OCI-LY7 (cell line): ENCODE results near the gene CLIC4. TPM values are rescaled to one million over a fixed set of nuclear protein-coding genes. Genes with fewer than 3 reads are reported as not detected.

Experiments used
- BruUV-seq: library from RNA; stranded (reverse); fragments of 400-500 nt; replicated peaks from 2 replicates; lab custom pipeline; 2021; lab: Mats Ljungman, UMichigan
- CTCF ChIA-PET: fragments of 300-600 bp; sonication (Branson Sonifier 250); formaldehyde crosslinking; loops from one replicate; lab custom pipeline; 2022; ENCODE audit warnings: antibody characterized with exemption; ENCODE audit not compliant: unreplicated experiment; lab: Charles Lee
- POLR2A ChIA-PET: fragments of 300-600 bp; sonication (Branson Sonifier 250); formaldehyde crosslinking; loops from one replicate; lab custom pipeline; 2022; ENCODE audit warnings: antibody characterized with exemption; lab: Charles Lee
- DNase-seq: peaks from one replicate; pipeline ENCODE4 v3.0.0-alpha.2; 2015; ENCODE audit warnings: low spot score
- H2AFZ ChIP-seq: fragments of 200-600 bp; sonication (generic), shearing (Covaris generic); 2 replicates; pipeline ENCODE4 v1.6.1; 2014; ENCODE audit warnings: mild to moderate bottlenecking, antibody characterized with exemption, low read length, moderate library complexity
- H3K27ac ChIP-seq: fragments of 200-600 bp; sonication (generic); 2 replicates; pipeline ENCODE4 v1.5.1; 2014; ENCODE audit warnings: mixed run types, low read depth, mild to moderate bottlenecking, moderate library complexity, low read length, inconsistent platforms; ENCODE audit not compliant: poor library complexity, severe bottlenecking
- H3K36me3 ChIP-seq: fragments of 200-600 bp; sonication (generic); 2 replicates; pipeline ENCODE4 v1.6.1; 2014; ENCODE audit warnings: mild to moderate bottlenecking, antibody characterized with exemption, low read length, moderate library complexity, mixed read lengths; ENCODE audit not compliant: insufficient read depth
- H3K4me1 ChIP-seq: fragments of 200-600 bp; sonication (generic); 2 replicates; pipeline ENCODE4 v1.5.1; 2014; ENCODE audit warnings: mild to moderate bottlenecking, low read length; ENCODE audit not compliant: insufficient read depth, poor library complexity, severe bottlenecking
- H3K4me2 ChIP-seq: fragments of 200-600 bp; sonication (generic); 2 replicates; pipeline ENCODE4 v1.6.1; 2014; ENCODE audit warnings: mild to moderate bottlenecking, low read length
- H3K4me3 ChIP-seq: fragments of 200-600 bp; sonication (generic); 2 replicates; pipeline ENCODE4 v1.5.1; 2014; ENCODE audit warnings: mild to moderate bottlenecking, low read depth, low read length; ENCODE audit not compliant: poor library complexity, severe bottlenecking
- H3K79me2 ChIP-seq: fragments of 200-600 bp; sonication (generic); 2 replicates; pipeline ENCODE4 v1.6.1; 2016; ENCODE audit warnings: low read depth, mild to moderate bottlenecking, low read length, moderate library complexity, mixed read lengths; ENCODE audit not compliant: insufficient read depth
- H3K9me2 ChIP-seq: fragments of 200-600 bp; sonication (generic); 2 replicates; pipeline ENCODE4 v1.6.1; 2016; ENCODE audit warnings: mild to moderate bottlenecking, low read length, mixed read lengths; ENCODE audit not compliant: insufficient read depth
- H3K9me3 ChIP-seq: fragments of 200-600 bp; sonication (generic); 2 replicates; pipeline ENCODE4 v1.6.1; 2014; ENCODE audit warnings: mild to moderate bottlenecking, mixed run types, low read length, mixed read lengths
- H4K20me1 ChIP-seq: fragments of 200-600 bp; sonication (generic); 2 replicates; pipeline ENCODE4 v1.6.1; 2014; ENCODE audit warnings: mild to moderate bottlenecking, antibody characterized with exemption, low read length, moderate library complexity, mixed read lengths; ENCODE audit not compliant: insufficient read depth
- EZH2phosphoT487 ChIP-seq: fragments of 200-600 bp; sonication (generic); IDR thresholded peaks from 2 replicates; pipeline ENCODE4 v1.6.1; 2018; ENCODE audit warnings: low read depth, borderline replicate concordance, mild to moderate bottlenecking, mixed run types, antibody characterized with exemption, low read length, moderate library complexity, mixed read lengths
- intact Hi-C: fragments of 100-400 bp; cut with micrococcal nuclease; formaldehyde crosslinking; loops from one replicate; pipeline ENCODE4 v1.10.0; 2022; ENCODE audit not compliant: unreplicated experiment
- total RNA-seq, 2 experiments: library from RNA; depleted of rRNA in 1 of 2; stranded (reverse); fragments of >200 nt in 1 of 2; shearing (Covaris generic) in 1 of 2; gene quantifications; 2 replicates each; pipeline ENCODE4 v1.2.3, GENCODE V29; 2014 to 2022
- TF ChIP-seq, protein P1 (sequence below): fragments of 200-600 bp; sonication (generic); conservative IDR thresholded peaks from 2 replicates; pipeline ENCODE4 v1.5.1; 2014; ENCODE audit warnings: mild to moderate bottlenecking, antibody characterized with exemption, low read length, moderate library complexity, mixed read lengths

Gene CLIC4
- total RNA-seq, 2 experiments from 2014 or later: 35.5 to 116 TPM

- POLR2A ChIA-PET: interaction anchor here (0.5 to 1.0 kb wide), 2 partner anchors 19 to 1334 kb away, joined by 4 to 8 read pairs; no protein-coding TSS in a partner anchor
- TF ChIP-seq EZH2phosphoT487: no peak
- TF ChIP-seq, protein P1, sequence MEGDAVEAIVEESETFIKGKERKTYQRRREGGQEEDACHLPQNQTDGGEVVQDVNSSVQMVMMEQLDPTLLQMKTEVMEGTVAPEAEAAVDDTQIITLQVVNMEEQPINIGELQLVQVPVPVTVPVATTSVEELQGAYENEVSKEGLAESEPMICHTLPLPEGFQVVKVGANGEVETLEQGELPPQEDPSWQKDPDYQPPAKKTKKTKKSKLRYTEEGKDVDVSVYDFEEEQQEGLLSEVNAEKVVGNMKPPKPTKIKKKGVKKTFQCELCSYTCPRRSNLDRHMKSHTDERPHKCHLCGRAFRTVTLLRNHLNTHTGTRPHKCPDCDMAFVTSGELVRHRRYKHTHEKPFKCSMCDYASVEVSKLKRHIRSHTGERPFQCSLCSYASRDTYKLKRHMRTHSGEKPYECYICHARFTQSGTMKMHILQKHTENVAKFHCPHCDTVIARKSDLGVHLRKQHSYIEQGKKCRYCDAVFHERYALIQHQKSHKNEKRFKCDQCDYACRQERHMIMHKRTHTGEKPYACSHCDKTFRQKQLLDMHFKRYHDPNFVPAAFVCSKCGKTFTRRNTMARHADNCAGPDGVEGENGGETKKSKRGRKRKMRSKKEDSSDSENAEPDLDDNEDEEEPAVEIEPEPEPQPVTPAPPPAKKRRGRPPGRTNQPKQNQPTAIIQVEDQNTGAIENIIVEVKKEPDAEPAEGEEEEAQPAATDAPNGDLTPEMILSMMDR: peak; percentile 55
- Histone ChIP-seq H2AFZ (no peak overlapping the region), H3K9me2 (no peaks in the 10 kb centered on the region), H3K27ac (no peak overlapping the region), H4K20me1 (no peaks in the 10 kb centered on the region), H3K9me3 (no peaks in the 10 kb centered on the region), H3K4me3 (no peak overlapping the region), H3K36me3 (no peaks in the 10 kb centered on the region), H3K4me2 (no peak overlapping the region), H3K4me1 (no peaks in the 10 kb centered on the region), H3K79me2 (no peaks in the 10 kb centered on the region)
- BruUV-seq: no TSS peak
- CTCF ChIA-PET: no interaction called here
- peak; percentile 23 for DNase-seq
- intact Hi-C loops: no loop called here
Measured at GRCh38 chr1:24861821-24862727, 116.8 kb downstream of the CLIC4 start.

GRCh38 chr1:24862775-24863483 is 117.7 kb downstream of the CLIC4 start:
- TF ChIP-seq, protein P1: no peak
- TF ChIP-seq EZH2phosphoT487: no peak
- H2AFZ ChIP-seq: no peak overlapping the region
- POLR2A ChIA-PET: interaction anchor here (1.0 kb wide), 1 partner anchor 19 kb away, joined by 4 read pairs; no protein-coding TSS in a partner anchor

More at GRCh38 chr1:24862775-24863483, 117.7 kb downstream of the CLIC4 start:
- CTCF ChIA-PET: no interaction called here
- H3K27ac ChIP-seq: no peak overlapping the region
- BruUV-seq: no TSS peak
- no peaks in the 10 kb centered on the region for H3K36me3 ChIP-seq
- no peaks in the 10 kb centered on the region for H3K79me2 ChIP-seq
- no peaks in the 10 kb centered on the region for H3K9me3 ChIP-seq
- no peaks in the 10 kb centered on the region for H3K9me2 ChIP-seq
- H3K4me2 ChIP-seq: no peak overlapping the region
- no peak for DNase-seq
- H3K4me3 ChIP-seq: no peak overlapping the region
- intact Hi-C loops: no loop called here
- H3K4me1 ChIP-seq: no peaks in the 10 kb centered on the region
- no peaks in the 10 kb centered on the region for H4K20me1 ChIP-seq
